Measurements from ENCODE around the gene TTC9C.

- TF ChIP-seq POLR2AphosphoS5 (IDR thresholded peaks at IDR 0.05) (no peak), CTCF (IDR thresholded peaks at IDR 0.05) (no peak)
These were observed 11.5 kb upstream of the TTC9C start for GRCh38 chr11:62716816-62717215.

Data from transverse colon (tissue), 4 donors.